Vagina (tissue), 2 donors: ENCODE measurements around the gene ADAMTS14. TPM values are rescaled to one million over a fixed set of nuclear protein-coding genes. Genes with fewer than 3 reads are reported as not detected.

Experiments
- DNase-seq, 2 donors: peaks; one replicate each; pipeline ENCODE4 v3.0.0-alpha.2; 2017; ENCODE audit errors: extremely low spot score in 2 of 2
- H3K27ac ChIP-seq: fragments of 200-600 bp; sonication (generic); one replicate; pipeline ENCODE4 v1.5.1; 2019
- H3K27me3 ChIP-seq: fragments of 200-600 bp; sonication (generic); one replicate; pipeline ENCODE4 v1.5.1; 2019
- H3K36me3 ChIP-seq, 2 donors: fragments of 200-600 bp; sonication (generic); one replicate each; pipeline ENCODE4 v1.5.1; 2017 to 2019
- H3K4me1 ChIP-seq: fragments of 200-600 bp; sonication (generic); one replicate; pipeline ENCODE4 v1.5.1; 2019
- H3K4me3 ChIP-seq, 2 donors: fragments of 200-600 bp; sonication (generic); 1 replicate in 1 of 2; 2 replicates in 1 of 2; pipeline ENCODE4 v1.5.1; 2016 to 2019
- H3K9me3 ChIP-seq: fragments of 200-600 bp; sonication (generic); one replicate; pipeline ENCODE4 v1.5.1; 2019
- POLR2A ChIP-seq, 2 donors: fragments of 450-650 bp; IDR thresholded peaks; one replicate each; pipeline ENCODE4 v1.6.1; 2017; ENCODE audit warnings: antibody characterized with exemption in 2 of 2, mild to moderate bottlenecking in 2 of 2, moderate library complexity in 2 of 2
- POLR2AphosphoS5 ChIP-seq, 2 donors: sonication (generic); formaldehyde crosslinking; IDR thresholded peaks; one replicate each; pipeline ENCODE4 v1.9.0; 2017; ENCODE audit warnings: antibody characterized with exemption in 2 of 2, mild to moderate bottlenecking in 2 of 2, low read depth in 1 of 2; ENCODE audit not compliant: insufficient read depth in 1 of 2
- intact Hi-C: fragments of 100-400 bp; cut with DNase I; formaldehyde crosslinking; loops from one replicate; pipeline ENCODE4 v1.15.1; 2023
- total RNA-seq: library from RNA; depleted of rRNA; stranded (reverse); fragments of >200 nt; gene quantifications from one replicate; pipeline ENCODE4 v1.2.3, GENCODE V29; 2016
- TF ChIP-seq, protein P1 (sequence below), 3 experiments: fragments of 450-650 bp in 2 of 3; fragments of 200-600 bp in 1 of 3; sonication (generic) in 1 of 3; IDR thresholded peaks; one replicate each; pipeline ENCODE4 v1.5.1; 2017 to 2019; ENCODE audit warnings: antibody characterized with exemption in 3 of 3, mild to moderate bottlenecking in 2 of 3, moderate library complexity in 2 of 3

The ADAMTS14 gene
- total RNA-seq, 1 donor from 2014 or later = not detected

DNA sequence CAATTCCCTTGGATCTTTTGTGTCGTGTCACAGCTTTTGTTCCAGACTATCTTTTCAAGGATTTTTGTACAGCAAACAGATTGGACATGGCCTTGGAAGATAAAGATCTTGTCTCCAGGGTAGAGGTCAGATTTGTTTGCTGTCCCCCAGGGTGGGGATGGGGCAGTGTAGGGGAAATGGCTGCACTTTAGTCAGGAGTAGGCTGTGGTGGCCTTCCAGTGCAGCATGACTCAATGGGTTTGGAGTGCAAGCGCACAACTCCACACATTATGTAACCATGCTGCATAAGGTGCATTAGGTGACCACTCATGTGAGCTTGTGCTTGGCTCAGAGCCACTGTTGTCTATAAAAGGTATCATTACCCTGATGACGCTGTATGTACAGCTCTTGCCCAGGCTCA lies 23.9 kb upstream of the ADAMTS14 start:
- H3K4me3 ChIP-seq = no peak overlapping the region
- intact Hi-C loops = no loop called here
- no peaks in the 10 kb centered on the region for H3K36me3 ChIP-seq
- TF ChIP-seq POLR2A (IDR thresholded peaks at IDR 0.05) (no peak), POLR2AphosphoS5 (IDR thresholded peaks at IDR 0.05; ENCODE audit: insufficient read depth in 1 of 2, low read depth in 1 of 2) (no peak)
- TF ChIP-seq, protein P1, sequence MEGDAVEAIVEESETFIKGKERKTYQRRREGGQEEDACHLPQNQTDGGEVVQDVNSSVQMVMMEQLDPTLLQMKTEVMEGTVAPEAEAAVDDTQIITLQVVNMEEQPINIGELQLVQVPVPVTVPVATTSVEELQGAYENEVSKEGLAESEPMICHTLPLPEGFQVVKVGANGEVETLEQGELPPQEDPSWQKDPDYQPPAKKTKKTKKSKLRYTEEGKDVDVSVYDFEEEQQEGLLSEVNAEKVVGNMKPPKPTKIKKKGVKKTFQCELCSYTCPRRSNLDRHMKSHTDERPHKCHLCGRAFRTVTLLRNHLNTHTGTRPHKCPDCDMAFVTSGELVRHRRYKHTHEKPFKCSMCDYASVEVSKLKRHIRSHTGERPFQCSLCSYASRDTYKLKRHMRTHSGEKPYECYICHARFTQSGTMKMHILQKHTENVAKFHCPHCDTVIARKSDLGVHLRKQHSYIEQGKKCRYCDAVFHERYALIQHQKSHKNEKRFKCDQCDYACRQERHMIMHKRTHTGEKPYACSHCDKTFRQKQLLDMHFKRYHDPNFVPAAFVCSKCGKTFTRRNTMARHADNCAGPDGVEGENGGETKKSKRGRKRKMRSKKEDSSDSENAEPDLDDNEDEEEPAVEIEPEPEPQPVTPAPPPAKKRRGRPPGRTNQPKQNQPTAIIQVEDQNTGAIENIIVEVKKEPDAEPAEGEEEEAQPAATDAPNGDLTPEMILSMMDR (IDR thresholded peaks at IDR 0.05) = no peak
- H3K27ac ChIP-seq = no peak overlapping the region
- H3K4me1 ChIP-seq = peaks cover 7% of the 10 kb centered on the region
- no peak for DNase-seq
- H3K27me3 ChIP-seq = no peaks in the 10 kb centered on the region
- peaks cover 10% of the 10 kb centered on the region for H3K9me3 ChIP-seq

DNA sequence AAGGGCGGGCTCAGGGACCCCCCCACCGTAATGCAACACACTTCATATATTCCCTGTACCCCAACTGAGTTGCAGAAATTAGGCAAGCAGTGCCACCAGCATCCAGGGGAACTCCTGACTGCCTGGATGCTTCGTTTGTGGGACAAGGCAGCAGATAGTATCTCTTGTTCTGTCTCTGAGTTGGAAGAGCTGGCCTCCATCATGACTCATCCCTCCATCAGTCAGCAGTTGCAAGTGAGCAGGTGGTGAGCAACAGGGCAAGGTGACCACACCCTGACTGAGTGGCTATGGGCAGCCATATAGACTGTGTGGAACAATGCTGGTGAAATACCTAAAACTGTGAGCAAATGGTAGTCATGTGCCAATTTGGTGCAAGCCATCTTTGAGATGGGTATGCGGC lies 22.8 kb upstream of the ADAMTS14 start:
- H3K4me3 ChIP-seq = no peak overlapping the region
- DNase-seq = no peak

DNA sequence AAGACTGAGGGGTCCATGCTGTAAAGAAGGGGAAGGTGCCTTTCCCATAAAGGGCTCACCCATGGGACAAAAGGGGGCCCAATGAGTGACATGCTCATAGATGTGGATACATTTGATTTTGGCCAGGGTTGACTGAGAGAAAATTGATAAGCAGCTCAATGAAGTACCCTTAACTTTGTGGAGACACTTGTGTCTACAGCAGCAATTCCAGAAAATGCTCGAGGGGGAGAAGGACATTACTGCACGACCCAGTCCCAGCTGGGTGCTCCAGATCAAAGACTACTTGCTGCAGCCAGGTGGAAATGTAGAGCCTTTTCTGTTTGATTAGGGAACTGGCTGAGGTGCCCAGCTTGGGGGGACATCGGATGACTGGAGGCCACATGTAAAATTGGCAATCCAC lies 22.2 kb upstream of the ADAMTS14 start:
- H3K9me3 ChIP-seq = peaks cover 10% of the 10 kb centered on the region
- intact Hi-C loops = no loop called here
- H3K27ac ChIP-seq = no peak overlapping the region
- no peak for DNase-seq
- no peaks in the 10 kb centered on the region for H3K36me3 ChIP-seq
- no peak for TF ChIP-seq POLR2A (IDR thresholded peaks at IDR 0.05)
- TF ChIP-seq, protein P1 (IDR thresholded peaks at IDR 0.05) = no peak
- no peak for TF ChIP-seq POLR2AphosphoS5 (IDR thresholded peaks at IDR 0.05; ENCODE audit: insufficient read depth in 1 of 2, low read depth in 1 of 2)
- H3K4me1 ChIP-seq = peaks cover 7% of the 10 kb centered on the region
- no peaks in the 10 kb centered on the region for H3K27me3 ChIP-seq
- H3K4me3 ChIP-seq = no peak overlapping the region

More for the DNA sequence above, 22.8 kb upstream of the ADAMTS14 start:
- no peak overlapping the region for H3K27ac ChIP-seq
- H3K9me3 ChIP-seq = peaks cover 10% of the 10 kb centered on the region
- no peaks in the 10 kb centered on the region for H3K27me3 ChIP-seq
- intact Hi-C loops = no loop called here
- no peaks in the 10 kb centered on the region for H3K36me3 ChIP-seq
- TF ChIP-seq, protein P1 (IDR thresholded peaks at IDR 0.05) = no peak
- TF ChIP-seq POLR2AphosphoS5 (IDR thresholded peaks at IDR 0.05; ENCODE audit: insufficient read depth in 1 of 2, low read depth in 1 of 2) (no peak), POLR2A (IDR thresholded peaks at IDR 0.05) (no peak)
- H3K4me1 ChIP-seq = peaks cover 7% of the 10 kb centered on the region

DNA sequence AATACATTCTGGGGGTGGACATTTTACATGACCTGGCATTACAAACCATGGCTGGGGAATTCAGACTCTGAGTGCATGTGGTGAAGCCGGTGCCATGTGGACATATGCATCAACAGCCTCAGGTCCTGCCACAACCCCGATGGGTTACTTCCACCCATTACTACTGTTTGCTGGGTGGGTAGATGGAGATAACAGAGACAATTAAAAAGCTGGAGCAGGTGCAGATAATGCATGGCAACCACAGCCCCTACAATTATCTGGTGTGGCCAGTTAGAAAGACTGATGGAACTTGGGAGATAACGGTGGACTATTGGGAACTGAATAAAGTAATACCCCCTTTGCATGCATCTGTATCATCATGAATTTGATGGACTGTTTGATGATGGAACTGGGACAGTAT lies 21.6 kb upstream of the ADAMTS14 start:
- no peak for DNase-seq
- no peak for TF ChIP-seq POLR2AphosphoS5 (IDR thresholded peaks at IDR 0.05; ENCODE audit: insufficient read depth in 1 of 2, low read depth in 1 of 2)
- TF ChIP-seq, protein P1 (IDR thresholded peaks at IDR 0.05) = no peak
- TF ChIP-seq POLR2A (IDR thresholded peaks at IDR 0.05) = no peak
- intact Hi-C loops = no loop called here

DNA sequence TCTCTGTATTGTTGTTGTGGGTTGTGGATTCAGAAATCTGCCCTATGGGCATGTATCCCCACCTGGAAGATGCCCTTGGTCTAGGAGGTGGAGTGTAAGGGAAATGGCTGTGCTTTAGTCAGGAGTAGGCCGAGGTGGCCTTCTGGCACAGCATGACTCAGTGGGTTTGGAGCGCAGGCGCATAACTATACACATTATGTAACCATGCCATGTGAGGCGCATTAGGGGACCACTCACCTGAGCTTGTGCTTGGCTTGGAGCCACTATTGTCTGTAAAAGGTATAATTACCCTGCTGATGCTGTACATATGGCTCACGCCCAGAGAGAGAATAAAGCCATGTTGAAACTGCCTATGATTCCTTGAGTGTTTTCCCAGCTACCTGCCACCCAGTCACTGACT lies 20.6 kb upstream of the ADAMTS14 start:
- intact Hi-C loops = no loop called here
- Histone ChIP-seq H3K27me3 (no peaks in the 10 kb centered on the region), H3K36me3 (no peaks in the 10 kb centered on the region), H3K27ac (no peak overlapping the region), H3K9me3 (peaks cover 10% of the 10 kb centered on the region), H3K4me1 (peaks cover 7% of the 10 kb centered on the region), H3K4me3 (no peak overlapping the region)
- TF ChIP-seq POLR2AphosphoS5 (IDR thresholded peaks at IDR 0.05; ENCODE audit: insufficient read depth in 1 of 2, low read depth in 1 of 2) (no peak), POLR2A (IDR thresholded peaks at IDR 0.05) (no peak)
- TF ChIP-seq, protein P1 (IDR thresholded peaks at IDR 0.05) = no peak
- DNase-seq = peak in 1 of 2 donors; percentile 70

More for the DNA sequence above, 21.6 kb upstream of the ADAMTS14 start:
- peaks cover 7% of the 10 kb centered on the region for H3K4me1 ChIP-seq
- no peaks in the 10 kb centered on the region for H3K27me3 ChIP-seq
- H3K27ac ChIP-seq = no peak overlapping the region
- no peaks in the 10 kb centered on the region for H3K36me3 ChIP-seq
- H3K9me3 ChIP-seq = peaks cover 10% of the 10 kb centered on the region
- no peak overlapping the region for H3K4me3 ChIP-seq
